HepG2 (cell line): ENCODE data around the gene MTCL1. TPM values are rescaled to one million over a fixed set of nuclear protein-coding genes. Genes with fewer than 3 reads are reported as not detected.

ENCODE experiments used
- BATF2 ChIP-seq: sonication (generic); formaldehyde crosslinking; IDR thresholded peaks from 2 replicates; pipeline ENCODE4 v1.8.0; 2022; ENCODE audit warnings: mild to moderate bottlenecking, missing genetic modification reagents, moderate library complexity
- CEBPG ChIP-seq: IDR thresholded peaks from 2 replicates; pipeline ENCODE4 v1.6.1; 2016
- CREM ChIP-seq, 2 experiments: sonication (generic) in 1 of 2; formaldehyde crosslinking in 1 of 2; IDR thresholded peaks; 2 replicates each; pipeline versions ENCODE4 v1.4.0 to v1.6.1; 2016 to 2020; ENCODE audit warnings: antibody characterized with exemption in 1 of 2, mild to moderate bottlenecking in 1 of 2, missing genetic modification reagents in 1 of 2
- CSRNP1 ChIP-seq: sonication (generic); formaldehyde crosslinking; IDR thresholded peaks from 2 replicates; pipeline ENCODE4 v1.8.1; 2023; ENCODE audit warnings: mild to moderate bottlenecking, missing genetic modification reagents
- DPF2 ChIP-seq: sonication (generic); formaldehyde crosslinking; IDR thresholded peaks from 2 replicates; pipeline ENCODE4 v1.4.0; 2020; ENCODE audit warnings: mild to moderate bottlenecking, low read depth, missing genetic modification reagents, borderline replicate concordance
- ETV5 ChIP-seq: IDR thresholded peaks from 2 replicates; pipeline ENCODE4 v1.6.1; 2018; ENCODE audit warnings: missing biosample characterization, missing genetic modification reagents, inconsistent platforms, borderline replicate concordance
- FOSL2 ChIP-seq: sonication (generic); formaldehyde crosslinking; IDR thresholded peaks from 2 replicates; pipeline ENCODE4 v1.4.0; 2020; ENCODE audit warnings: missing genetic modification reagents
- HMG20A ChIP-seq: IDR thresholded peaks from 2 replicates; pipeline ENCODE4 v1.6.1; 2016; ENCODE audit warnings: borderline replicate concordance
- HMG20B ChIP-seq: conservative IDR thresholded peaks from 2 replicates; pipeline ENCODE4 v1.6.1; 2016; ENCODE audit warnings: missing genetic modification reagents, missing compliant biosample characterization
- JUNB ChIP-seq: sonication (generic); formaldehyde crosslinking; IDR thresholded peaks from 2 replicates; pipeline ENCODE4 v1.8.0; 2022; ENCODE audit warnings: missing genetic modification reagents, mild to moderate bottlenecking, borderline replicate concordance
- MTA3 ChIP-seq: sonication (generic); formaldehyde crosslinking; IDR thresholded peaks from 2 replicates; pipeline ENCODE4 v1.4.0; 2020; ENCODE audit warnings: missing genetic modification reagents
- PRMT3 ChIP-seq: sonication (generic); formaldehyde crosslinking; IDR thresholded peaks from 2 replicates; pipeline ENCODE4 v1.8.1; 2022; ENCODE audit warnings: low read depth, mild to moderate bottlenecking, moderate library complexity, missing genetic modification reagents, borderline replicate concordance
- PRPF4 ChIP-seq: fragments of 200-400 bp; formaldehyde crosslinking; IDR thresholded peaks from 2 replicates; pipeline ENCODE4 v1.6.1; 2016; ENCODE audit warnings: low read length, low read depth; ENCODE audit not compliant: poor library complexity, severe bottlenecking
- SOX6 ChIP-seq, 2 experiments: fragments of 450-650 bp in 1 of 2; sonication (generic) in 1 of 2; formaldehyde crosslinking in 1 of 2; IDR thresholded peaks; 2 replicates each; pipeline versions ENCODE4 v1.4.0 to v1.6.1; 2017 to 2020; ENCODE audit warnings: antibody characterized with exemption in 1 of 2, mild to moderate bottlenecking in 1 of 2, missing genetic modification reagents in 1 of 2
- ZNF34 ChIP-seq: sonication (generic); formaldehyde crosslinking; IDR thresholded peaks from 2 replicates; pipeline ENCODE4 v1.4.0; 2020; ENCODE audit warnings: mild to moderate bottlenecking, missing genetic modification reagents, borderline replicate concordance
- ZNF503 ChIP-seq: sonication (generic); formaldehyde crosslinking; IDR thresholded peaks from 2 replicates; pipeline ENCODE4 v1.4.0; 2020; ENCODE audit warnings: missing genetic modification reagents
- ZNF574 ChIP-seq: sonication (generic); formaldehyde crosslinking; IDR thresholded peaks from 2 replicates; pipeline ENCODE4 v1.4.0; 2020; ENCODE audit warnings: missing genetic modification reagents
- ZNF589 ChIP-seq: sonication (generic); formaldehyde crosslinking; conservative IDR thresholded peaks from 2 replicates; pipeline ENCODE4 v1.8.0; 2022; ENCODE audit warnings: mild to moderate bottlenecking, moderate library complexity, missing genetic modification reagents
- polyA plus RNA-seq, 8 experiments: library from polyadenylated mRNA; depleted of rRNA in 3 of 8; stranded (reverse) in 7 of 8; unstranded in 1 of 8; fragments of >200 nt; fragmentation: Illumina TruSeq in 4 of 8; extraction: Trizol in 4 of 8; gene quantifications; 2 replicates each; pipeline versions ENCODE4 v1.2.1 to v1.2.3, GENCODE V29; 2011 to 2016; ENCODE audit warnings: low read depth in 4 of 8, missing spikeins in 1 of 8, mixed read lengths in 1 of 8; ENCODE audit not compliant: insufficient read depth in 1 of 8
- total RNA-seq, 5 experiments: library from RNA; depleted of rRNA; stranded (reverse); fragments of >200 nt; fragmentation: Illumina TruSeq; extraction: Trizol; gene quantifications; 2 replicates each; pipeline ENCODE4 v1.2.3, GENCODE V29; 2016; ENCODE audit warnings: low read depth in 1 of 5
- TF ChIP-seq, protein P1 (sequence below): sonication (generic); formaldehyde crosslinking; conservative IDR thresholded peaks from 2 replicates; pipeline ENCODE4 v1.4.0; 2020; ENCODE audit warnings: missing genetic modification reagents

Gene MTCL1
- total and polyA plus RNA-seq, 2 of the 13 experiments (the other 11 are each of a cell fraction or from before 2014, with no cell fraction given), result 3.1 to 3.2 TPM

GRCh38 chr18:8730080-8730827 lies 24.9 kb downstream of the MTCL1 start (continued):
- no peak for TF ChIP-seq ZNF589 (CRISPR knock-in tag)
- peak; percentile 46; the same call in 1 of the 2 replicates for TF ChIP-seq DPF2 (CRISPR knock-in tag)
- peak; percentile 47 for TF ChIP-seq CREM (IDR thresholded peaks at IDR 0.05)
- TF ChIP-seq CREM (CRISPR knock-in tag; IDR thresholded peaks at IDR 0.05), result no peak
- no peak for TF ChIP-seq PRMT3 (CRISPR knock-in tag)
- TF ChIP-seq FOSL2, result peak; percentile 98
- TF ChIP-seq HMG20A (CRISPR knock-in tag), result peak; percentile 70; the same call in 1 of the 2 replicates
- TF ChIP-seq CSRNP1 (CRISPR knock-in tag), result 0 out of 2 replicates have a peak, but pooled peaks have one; percentile 43
- TF ChIP-seq ETV5 (CRISPR knock-in tag), result peak; percentile 95
- no peak for TF ChIP-seq PRPF4
- 0 out of 2 replicates have a peak, but pooled peaks have one; percentile 42 for TF ChIP-seq HMG20B (CRISPR knock-in tag)
- TF ChIP-seq ZNF574 (CRISPR knock-in tag), result 0 out of 2 replicates have a peak, but pooled peaks have one; percentile 23
- TF ChIP-seq ZNF503 (CRISPR knock-in tag), result peak; percentile 55; the same call in 1 of the 2 replicates
- TF ChIP-seq, protein P1, sequence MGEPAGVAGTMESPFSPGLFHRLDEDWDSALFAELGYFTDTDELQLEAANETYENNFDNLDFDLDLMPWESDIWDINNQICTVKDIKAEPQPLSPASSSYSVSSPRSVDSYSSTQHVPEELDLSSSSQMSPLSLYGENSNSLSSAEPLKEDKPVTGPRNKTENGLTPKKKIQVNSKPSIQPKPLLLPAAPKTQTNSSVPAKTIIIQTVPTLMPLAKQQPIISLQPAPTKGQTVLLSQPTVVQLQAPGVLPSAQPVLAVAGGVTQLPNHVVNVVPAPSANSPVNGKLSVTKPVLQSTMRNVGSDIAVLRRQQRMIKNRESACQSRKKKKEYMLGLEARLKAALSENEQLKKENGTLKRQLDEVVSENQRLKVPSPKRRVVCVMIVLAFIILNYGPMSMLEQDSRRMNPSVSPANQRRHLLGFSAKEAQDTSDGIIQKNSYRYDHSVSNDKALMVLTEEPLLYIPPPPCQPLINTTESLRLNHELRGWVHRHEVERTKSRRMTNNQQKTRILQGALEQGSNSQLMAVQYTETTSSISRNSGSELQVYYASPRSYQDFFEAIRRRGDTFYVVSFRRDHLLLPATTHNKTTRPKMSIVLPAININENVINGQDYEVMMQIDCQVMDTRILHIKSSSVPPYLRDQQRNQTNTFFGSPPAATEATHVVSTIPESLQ (CRISPR knock-in tag), result 0 out of 2 replicates have a peak, but pooled peaks have one; percentile 50
- TF ChIP-seq SOX6 (IDR thresholded peaks at IDR 0.05), result no peak
- peak; percentile 80 for TF ChIP-seq SOX6 (CRISPR knock-in tag; IDR thresholded peaks at IDR 0.05)
- no peak for TF ChIP-seq ZNF34 (CRISPR knock-in tag)
- TF ChIP-seq BATF2, result no peak
- TF ChIP-seq JUNB (CRISPR knock-in tag), result peak; percentile 95
- peak; percentile 37; the same call in 1 of the 2 replicates for TF ChIP-seq CEBPG
- TF ChIP-seq MTA3 (CRISPR knock-in tag), result no peak
